Anterior cingulate cortex (tissue), 58 donors: ENCODE results near the gene SLC2A4RG.
A peak's percentile ranks its signal among the peaks of the same experiment; 100 is the strongest.

Experiments used
- DNase-seq, 58 donors: peaks; one replicate each; lab custom pipeline; 2025; lab: John Stamatoyannopoulos, UW

The SLC2A4RG gene, protein sequence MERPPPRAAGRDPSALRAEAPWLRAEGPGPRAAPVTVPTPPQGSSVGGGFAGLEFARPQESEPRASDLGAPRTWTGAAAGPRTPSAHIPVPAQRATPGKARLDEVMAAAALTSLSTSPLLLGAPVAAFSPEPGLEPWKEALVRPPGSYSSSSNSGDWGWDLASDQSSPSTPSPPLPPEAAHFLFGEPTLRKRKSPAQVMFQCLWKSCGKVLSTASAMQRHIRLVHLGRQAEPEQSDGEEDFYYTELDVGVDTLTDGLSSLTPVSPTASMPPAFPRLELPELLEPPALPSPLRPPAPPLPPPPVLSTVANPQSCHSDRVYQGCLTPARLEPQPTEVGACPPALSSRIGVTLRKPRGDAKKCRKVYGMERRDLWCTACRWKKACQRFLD

DNA sequence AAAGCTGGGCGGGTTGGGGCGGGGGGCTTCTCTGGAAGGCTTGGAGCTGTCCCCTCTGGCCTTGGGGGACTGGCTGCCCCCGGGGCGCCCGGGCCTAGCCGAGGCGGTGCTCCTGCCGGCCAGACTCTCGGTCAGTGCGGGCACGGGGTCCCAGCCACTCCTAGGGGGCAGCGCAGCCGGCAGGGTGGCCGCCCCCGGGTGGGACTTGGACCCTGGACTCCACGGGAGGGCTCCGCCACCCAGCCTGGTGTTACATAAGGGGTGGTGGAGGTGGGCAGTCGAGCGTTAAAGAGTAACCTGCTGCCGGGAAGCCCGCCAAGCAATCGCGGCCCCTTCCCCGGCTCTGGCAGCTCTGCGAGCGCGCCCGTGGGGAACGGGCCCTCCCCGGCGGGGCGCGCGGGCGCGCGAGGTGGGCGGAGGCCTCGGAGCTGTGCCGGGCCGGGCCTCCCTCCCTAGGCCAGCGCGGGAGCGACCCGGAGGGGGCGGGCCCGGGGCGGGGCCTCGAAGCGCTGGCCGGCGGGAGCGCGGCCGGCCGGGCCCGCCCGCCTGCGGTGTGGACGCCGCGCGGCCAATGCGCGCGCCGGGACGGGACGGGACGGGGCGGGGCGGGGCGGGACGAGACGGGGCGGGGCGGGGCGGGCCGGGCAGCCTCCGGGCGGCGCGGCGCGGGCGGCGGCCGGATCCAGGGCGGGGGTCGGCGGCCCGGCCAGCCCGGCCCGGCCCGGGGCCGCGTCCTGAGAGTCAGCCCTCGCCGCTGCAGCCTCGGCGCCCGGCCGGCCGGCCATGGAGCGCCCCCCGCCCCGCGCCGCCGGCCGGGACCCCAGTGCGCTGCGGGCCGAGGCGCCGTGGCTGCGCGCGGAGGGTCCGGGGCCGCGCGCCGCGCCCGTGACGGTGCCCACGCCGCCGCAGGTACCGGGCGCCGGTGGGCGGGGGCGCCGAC is at the start of gene SLC2A4RG:
SLC2A4RG (plus strand) TSS at position 647 of the 940 bp plus-strand sequence; CDS start at position 784, 137 bp downstream.
- peak in 41 of 58 donors; percentile 33 to 80 (median 66) for DNase-seq

DNA sequence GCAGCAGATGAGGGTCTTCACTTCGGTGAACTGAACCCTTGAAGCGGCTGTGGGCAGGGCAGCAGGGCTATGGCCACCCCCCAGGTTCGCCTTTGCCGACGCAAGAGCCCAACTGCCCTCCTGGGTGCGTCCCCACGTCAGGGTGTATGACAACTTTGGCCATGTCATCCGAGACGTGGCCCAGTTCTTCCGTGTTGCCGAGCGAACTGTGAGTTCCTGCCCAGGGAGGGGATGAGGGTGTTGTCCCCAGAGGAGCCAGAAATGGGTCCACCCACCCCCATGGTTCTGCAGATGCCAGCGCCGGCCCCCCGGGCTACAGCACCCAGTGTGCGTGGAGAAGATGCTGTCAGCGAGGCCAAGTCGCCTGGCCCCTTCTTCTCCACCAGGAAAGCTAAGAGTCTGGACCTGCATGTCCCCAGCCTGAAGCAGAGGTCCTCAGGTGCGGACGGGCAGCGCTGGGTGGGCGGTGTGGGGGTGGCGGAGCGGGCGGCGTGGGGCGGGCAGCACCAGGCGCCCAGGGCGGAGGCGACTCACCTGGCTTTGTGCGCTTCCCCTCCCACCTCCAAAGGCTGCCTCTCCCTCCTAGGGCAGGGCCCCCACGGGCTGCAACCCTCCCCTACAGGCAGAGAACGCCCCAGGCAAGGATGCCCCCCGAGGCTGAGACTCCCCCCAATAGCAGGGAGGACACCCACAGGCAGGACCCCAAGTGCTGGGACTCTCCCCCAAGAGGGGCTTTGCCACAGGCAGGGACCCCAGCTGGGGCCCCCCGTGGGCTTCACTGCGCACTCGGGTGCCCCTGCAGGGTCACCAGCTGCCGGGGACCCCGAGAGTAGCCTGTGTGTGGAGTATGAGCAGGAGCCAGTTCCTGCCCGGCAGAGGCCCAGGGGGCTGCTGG is 49.3 kb upstream of the SLC2A4RG start:
- DNase-seq, result no peak

DNA sequence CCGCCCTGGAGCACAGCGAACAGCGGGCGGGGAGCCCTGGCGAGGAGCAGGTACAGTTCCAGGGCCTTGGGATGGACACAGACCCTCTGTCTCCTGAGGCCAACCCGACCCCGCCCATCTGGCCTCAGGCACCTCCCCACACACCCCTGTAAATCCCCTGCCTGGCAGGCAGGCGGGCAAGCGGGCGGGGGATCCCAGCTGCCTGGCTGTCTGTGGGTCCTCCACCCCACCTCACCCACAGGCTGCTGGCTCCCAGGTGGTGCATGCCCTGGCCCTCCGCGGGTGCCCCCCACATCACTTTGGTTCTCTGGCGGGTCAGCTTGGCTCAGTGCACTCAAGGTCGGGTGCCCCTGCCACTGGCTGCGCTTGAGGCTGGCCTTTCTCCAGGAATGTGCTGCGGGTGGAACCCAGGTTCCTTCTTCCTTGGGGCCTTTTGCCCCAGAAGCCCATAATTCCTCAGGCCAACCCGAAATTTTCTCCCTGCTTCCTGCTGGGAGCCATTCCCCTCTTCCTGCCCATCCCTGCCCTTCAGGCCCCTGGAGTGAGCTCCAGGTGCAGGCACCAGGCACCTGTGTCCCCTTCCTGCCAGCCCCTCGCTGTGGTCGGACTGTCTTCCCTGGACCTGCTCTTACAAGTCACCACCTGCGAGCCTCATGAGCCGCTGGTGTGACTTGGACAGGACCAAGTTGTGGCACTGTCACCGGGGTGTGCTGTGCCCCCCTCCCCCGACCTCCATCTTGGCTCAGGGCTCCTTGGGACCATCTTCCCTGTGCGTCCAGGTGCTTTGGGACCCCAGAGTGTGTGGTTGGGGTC is 48.5 kb upstream of the SLC2A4RG start:
- no peak for DNase-seq

DNA sequence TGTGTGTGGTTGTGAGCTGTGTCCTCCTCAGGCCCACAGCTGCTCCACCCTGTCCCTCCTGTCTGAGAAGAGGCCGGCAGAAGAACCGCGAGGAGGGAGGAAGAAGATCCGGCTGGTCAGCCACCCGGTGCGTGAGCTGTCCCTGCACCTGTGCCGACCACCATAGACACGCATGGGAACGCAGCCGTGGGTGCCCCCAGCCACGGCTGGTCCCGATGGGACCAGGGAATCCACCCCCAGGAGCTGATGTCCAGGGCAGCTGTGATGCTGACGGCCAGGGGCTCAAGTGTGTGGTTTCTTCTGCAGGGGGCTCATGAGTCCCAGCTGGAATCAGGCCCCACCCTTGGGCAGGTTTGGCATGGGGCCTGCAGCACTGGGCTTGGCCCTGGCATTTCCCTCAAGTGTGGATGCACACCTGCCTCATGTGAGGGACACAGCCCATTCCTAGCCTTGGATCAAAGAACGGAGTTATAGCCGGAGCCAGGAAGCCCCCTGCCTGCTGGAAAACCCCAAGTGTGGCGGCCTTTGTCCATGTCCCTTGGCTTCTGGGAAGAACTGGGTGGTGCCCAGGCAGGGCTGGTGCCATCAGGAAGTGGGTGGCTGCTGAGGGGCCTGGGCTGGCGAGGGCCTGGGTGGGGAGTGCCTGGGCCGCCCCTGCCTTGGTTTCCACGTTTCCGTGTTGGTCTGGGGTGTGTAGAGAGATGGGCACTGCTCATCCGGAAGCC is 47.7 kb upstream of the SLC2A4RG start:
- DNase-seq, result no peak

GRCh38 chr20:63692436-63693082 is 47.0 kb upstream of the SLC2A4RG start:
- no peak for DNase-seq

GRCh38 chr20:63693083-63693732 is 46.4 kb upstream of the SLC2A4RG start:
- peak in 5 of 58 donors; percentile 20 to 50 (median 33) for DNase-seq

GRCh38 chr20:63693733-63694583 is 45.6 kb upstream of the SLC2A4RG start:
- no peak for DNase-seq

DNA sequence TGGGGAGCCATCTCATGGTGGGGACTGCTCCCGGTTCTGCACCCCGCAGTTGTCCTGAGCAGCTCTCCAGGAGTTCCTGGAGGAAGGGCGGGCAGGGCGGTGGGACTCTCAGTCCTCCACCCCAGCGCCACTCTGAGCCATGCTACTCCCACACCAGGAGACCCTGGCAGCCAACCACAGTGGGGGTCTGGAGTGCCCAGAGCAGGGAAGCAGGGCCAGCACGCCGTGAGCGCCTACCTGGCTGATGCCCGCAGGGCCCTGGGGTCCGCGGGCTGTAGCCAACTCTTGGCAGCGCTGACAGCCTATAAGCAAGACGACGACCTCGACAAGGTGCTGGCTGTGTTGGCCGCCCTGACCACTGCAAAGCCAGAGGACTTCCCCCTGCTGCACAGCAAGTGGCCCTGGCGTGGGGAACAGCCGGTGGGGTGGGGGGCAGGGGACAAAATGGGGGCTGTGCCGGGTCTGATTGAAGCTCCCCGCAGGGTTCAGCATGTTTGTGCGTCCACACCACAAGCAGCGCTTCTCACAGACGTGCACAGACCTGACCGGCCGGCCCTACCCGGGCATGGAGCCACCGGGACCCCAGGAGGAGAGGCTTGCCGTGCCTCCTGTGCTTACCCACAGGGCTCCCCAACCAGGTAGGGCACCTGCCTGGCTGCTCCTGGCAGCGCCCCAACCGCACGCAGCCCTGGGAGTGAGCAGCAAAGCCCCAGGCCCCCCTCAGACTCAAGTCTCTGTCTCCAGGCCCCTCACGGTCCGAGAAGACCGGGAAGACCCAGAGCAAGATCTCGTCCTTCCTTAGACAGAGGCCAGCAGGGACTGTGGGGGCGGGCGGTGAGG is 44.8 kb upstream of the SLC2A4RG start:
- no peak for DNase-seq

GRCh38 chr20:63695424-63696305 is 43.9 kb upstream of the SLC2A4RG start:
- DNase-seq, result no peak

- DNase-seq, result no peak
Measured at GRCh38 chr20:63696306-63696627, 43.3 kb upstream of the SLC2A4RG start.

GRCh38 chr20:63696628-63697356 is 42.8 kb upstream of the SLC2A4RG start, which contains the start of gene TNFRSF6B:
Gene TNFRSF6B (plus strand): TSS chr20:63696652. CDS start chr20:63696768, 116 bp downstream.
- DNase-seq, result no peak

GRCh38 chr20:63697357-63697867 is 42.2 kb upstream of the SLC2A4RG start:
- DNase-seq, result no peak

DNA sequence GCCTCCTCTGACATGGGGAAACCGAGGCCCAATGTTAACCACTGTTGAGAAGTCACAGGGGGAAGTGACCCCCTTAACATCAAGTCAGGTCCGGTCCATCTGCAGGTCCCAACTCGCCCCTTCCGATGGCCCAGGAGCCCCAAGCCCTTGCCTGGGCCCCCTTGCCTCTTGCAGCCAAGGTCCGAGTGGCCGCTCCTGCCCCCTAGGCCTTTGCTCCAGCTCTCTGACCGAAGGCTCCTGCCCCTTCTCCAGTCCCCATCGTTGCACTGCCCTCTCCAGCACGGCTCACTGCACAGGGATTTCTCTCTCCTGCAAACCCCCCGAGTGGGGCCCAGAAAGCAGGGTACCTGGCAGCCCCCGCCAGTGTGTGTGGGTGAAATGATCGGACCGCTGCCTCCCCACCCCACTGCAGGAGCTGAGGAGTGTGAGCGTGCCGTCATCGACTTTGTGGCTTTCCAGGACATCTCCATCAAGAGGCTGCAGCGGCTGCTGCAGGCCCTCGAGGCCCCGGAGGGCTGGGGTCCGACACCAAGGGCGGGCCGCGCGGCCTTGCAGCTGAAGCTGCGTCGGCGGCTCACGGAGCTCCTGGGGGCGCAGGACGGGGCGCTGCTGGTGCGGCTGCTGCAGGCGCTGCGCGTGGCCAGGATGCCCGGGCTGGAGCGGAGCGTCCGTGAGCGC is 41.6 kb upstream of the SLC2A4RG start:
- no peak for DNase-seq
